GM21576 (cell line): ENCODE results near the gene PPM1J.
A peak's percentile ranks its signal among the peaks of the same experiment; 100 is the strongest.
"Not testable (repeated sequence)": the region's sequence is repeated elsewhere in the genome, so short reads cannot be mapped to it uniquely, and the experiment has no call there.

Experiments
- ATAC-seq: cut with Tn5 transposase; IDR thresholded peaks from one replicate; pipeline ENCODE4 v1.9.1; 2021; ENCODE audit warnings: mild to moderate bottlenecking, moderate library complexity; ENCODE audit not compliant: unreplicated experiment

Gene PPM1J, protein sequence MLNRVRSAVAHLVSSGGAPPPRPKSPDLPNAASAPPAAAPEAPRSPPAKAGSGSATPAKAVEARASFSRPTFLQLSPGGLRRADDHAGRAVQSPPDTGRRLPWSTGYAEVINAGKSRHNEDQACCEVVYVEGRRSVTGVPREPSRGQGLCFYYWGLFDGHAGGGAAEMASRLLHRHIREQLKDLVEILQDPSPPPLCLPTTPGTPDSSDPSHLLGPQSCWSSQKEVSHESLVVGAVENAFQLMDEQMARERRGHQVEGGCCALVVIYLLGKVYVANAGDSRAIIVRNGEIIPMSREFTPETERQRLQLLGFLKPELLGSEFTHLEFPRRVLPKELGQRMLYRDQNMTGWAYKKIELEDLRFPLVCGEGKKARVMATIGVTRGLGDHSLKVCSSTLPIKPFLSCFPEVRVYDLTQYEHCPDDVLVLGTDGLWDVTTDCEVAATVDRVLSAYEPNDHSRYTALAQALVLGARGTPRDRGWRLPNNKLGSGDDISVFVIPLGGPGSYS

GRCh38 chr1:112715264-112716053 lies at the start of gene PPM1J:
Gene PPM1J, minus strand, starts transcription at chr1:112715332. Its CDS starts 31 bp downstream, at chr1:112715301.
- ATAC-seq = peak; percentile 73

DNA sequence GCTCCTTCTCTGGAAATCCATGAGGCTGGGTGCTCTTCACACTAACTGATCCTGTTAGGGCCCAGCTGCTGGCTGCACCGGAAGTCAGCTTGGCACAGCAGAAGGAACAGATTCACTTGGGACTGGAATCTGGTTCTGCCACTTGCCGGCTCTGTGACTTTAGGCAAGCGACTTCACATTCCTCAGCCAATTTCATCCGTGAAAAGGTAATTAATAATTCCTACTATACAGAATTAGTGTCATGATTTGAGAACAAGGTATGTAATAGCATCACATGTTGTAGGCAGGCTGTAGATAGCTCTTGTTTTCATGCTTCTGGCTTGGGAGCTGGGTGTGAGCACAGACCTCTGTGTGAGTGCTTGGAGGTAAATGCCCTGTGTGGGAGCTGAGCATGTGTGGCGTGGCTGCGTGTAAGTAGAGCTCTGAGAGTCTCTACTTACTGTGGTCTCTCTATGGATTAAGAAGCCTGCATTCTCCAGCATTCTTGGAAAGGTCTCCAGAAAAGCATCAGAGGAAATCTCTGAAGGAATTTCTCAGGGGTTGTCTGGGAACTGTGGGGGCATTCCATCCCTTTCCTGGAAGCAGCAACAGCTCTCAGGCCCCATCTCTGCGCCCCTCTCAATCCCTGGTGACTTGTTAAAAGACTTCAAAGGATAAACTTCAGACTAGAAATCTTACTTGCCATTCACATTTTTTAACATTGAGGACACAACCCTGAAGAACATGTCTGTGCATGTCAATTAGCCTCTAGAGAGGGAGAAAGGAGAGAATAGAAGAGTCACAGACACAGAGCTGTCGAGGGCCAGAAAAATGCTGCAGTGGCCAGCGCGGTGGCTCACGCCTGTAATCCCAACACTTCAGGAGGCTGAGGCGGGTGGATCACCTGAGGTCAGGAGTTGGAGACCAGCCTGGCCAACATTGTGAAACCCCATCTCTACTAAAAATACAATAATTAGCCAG lies 47.7 kb upstream of the PPM1J start:
- no peak for ATAC-seq

DNA sequence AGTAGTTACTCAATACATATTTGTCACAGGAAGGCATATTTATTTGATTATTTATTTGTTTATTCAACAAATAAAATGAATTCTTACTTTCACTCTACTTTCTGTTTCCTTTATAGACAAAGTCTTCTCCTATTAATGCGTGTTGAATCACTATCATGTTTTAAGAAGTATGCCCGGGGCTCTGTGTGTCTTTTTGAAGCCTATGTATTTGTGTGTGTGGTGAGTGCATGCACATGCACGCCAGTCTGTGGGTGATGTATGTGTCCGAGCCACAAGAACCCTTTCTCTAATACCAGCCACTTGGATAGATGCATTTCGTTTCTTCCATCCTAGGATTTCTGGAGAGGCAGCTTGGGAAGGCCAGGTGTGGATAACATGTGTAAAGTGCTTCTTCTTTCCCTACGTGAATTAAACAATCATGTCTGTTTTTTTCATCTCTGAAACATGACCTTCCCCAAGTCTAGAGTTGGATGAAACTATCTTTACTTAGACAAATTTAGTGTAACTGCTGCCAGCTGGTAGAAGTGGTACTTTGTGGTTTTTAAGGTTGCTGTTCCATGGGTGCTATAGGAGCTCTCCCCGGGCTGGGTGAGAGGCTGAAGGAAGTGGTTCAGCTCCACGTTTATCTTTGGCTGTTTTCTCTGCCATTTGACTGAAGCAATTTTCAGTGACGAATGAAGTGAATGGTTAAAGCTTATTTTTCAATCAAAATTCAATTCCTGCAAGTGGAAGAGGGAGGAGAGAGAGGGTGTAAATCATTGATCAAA lies 46.8 kb upstream of the PPM1J start:
- no peak for ATAC-seq

DNA sequence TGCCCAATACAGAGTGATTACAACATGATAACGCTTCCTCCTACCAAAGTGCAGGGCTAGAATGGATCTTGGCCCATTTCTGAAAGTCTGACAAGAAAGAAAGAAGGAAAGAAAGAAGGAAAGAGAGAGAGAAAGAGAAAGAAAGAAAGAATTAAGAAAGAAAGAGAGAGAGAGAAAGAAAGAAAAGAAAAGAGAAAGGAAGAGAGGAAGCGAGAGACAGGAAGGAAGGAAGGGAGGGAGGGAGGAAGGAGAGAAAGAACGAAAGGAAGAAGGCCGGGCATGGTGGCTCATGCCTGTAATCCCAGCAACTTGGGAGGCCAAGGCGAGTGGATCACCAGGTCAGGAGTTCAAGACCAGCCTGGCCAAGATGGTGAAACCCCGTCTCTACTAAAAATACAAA lies 44.1 kb upstream of the PPM1J start:
- ATAC-seq = no peak

- ATAC-seq = no peak
Measured at GRCh38 chr1:112754116-112754628, 39.0 kb upstream of the PPM1J start.

DNA sequence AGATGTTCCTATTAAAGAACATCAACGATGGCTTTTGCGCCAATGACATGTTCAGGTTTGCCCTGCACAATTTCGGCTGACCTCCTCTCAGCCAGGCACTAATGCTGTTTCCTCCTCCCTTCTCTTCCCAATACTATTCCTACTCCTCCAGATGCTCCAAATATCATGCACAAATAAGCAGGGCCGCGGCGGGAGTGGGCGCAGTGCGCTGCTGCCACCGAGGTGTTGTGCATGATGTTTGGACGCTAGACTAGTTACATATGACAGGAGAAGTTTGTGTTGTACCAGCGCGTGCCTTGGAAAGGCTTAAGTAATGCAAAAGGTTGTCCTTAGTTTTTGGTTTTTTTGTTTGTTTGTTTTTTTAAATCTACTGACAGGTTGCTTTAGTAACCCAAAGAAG lies 33.3 kb upstream of the PPM1J start:
- ATAC-seq = no peak

DNA sequence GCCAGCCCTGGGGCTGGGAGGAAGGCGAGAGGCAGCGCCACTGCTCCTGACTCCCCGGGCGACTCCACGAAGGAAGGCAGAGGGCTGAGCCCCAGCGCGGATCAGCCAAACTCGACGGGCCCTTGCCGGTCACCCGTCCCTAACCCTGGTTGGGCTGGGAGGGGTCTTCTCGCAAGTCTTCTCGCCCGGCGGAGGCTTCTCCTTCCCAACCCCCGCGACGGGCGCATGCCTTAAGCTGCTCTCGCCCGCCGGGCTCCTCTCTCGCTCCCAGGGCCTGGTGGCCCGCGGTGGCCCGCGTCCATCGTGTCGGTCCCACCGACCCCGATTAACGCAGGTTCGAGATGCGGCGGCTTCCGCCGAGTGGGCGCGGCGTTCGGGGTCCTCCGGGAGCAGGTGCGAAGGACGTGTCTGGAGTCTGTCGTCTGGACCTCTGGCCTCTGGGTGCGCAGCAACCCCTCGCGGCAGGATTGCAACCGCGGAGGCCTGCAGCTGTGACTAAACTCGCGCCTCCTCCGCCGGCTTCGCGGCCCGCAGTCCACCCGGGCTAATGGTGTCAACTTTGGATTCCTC lies 29.0 kb upstream of the PPM1J start:
- ATAC-seq = no peak

DNA sequence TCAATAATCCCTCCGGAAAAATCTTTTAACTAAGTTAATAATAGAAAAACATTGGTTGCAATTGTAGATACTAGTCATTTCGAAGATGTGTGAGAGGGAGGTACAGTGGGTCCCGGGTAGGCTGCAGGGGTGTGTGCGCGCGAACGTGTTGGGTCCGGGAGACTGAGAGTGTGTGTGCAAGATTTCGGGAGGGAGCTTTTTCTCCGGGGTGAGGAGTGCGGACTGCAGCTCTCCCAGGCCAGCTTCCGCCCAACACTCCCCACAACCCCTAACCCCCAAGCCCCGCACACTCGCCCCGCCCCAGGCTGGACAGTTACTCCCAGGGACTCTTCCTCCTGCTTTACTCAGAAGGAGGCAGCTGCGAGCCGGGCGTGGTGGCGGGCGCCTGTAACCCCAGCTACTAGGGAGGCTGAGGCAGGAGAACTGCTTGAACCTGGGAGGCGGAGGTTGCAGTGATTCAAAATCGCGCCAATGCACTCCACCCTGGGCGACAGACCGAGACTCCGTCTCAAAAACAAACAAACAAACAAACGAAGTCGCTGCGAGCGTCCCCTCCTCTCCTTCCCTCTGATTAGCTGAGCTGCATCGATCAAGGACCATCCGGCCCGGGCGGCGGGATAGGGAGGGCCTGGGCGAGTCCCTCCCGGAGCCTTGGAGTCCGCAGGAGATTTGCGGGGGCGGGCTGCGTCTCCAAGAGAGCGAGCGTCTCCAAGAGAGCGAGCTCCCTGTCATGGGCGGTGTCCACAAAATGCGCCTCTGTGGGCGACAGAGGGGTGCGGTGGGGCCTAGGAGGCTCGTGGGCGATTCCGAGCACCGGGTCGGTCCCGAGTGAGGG lies 28.3 kb upstream of the PPM1J start:
- no peak for ATAC-seq

DNA sequence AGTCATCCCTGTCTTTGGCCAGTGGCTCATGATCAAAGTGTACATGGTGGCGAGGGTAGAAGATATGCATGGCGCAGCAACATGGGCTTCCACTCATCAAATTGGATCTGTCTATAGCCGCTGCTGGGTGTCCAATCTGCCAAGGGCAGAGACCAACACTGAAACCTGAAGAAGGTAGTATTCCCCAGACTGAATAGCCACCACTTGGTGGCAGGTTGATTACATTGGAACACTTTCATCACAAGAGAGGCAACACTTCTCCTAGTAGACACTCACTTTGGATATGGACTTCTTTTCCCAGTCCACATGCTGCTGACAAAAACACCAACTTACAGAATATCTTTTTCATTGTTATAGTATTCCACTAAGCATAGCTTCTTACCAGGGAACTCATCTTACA lies 22.4 kb upstream of the PPM1J start:
- ATAC-seq = no peak

GRCh38 chr1:112735752-112736151 lies 20.6 kb upstream of the PPM1J start:
- ATAC-seq = no peak

- no peak for ATAC-seq
Measured at GRCh38 chr1:112731451-112731850, 16.3 kb upstream of the PPM1J start.

DNA sequence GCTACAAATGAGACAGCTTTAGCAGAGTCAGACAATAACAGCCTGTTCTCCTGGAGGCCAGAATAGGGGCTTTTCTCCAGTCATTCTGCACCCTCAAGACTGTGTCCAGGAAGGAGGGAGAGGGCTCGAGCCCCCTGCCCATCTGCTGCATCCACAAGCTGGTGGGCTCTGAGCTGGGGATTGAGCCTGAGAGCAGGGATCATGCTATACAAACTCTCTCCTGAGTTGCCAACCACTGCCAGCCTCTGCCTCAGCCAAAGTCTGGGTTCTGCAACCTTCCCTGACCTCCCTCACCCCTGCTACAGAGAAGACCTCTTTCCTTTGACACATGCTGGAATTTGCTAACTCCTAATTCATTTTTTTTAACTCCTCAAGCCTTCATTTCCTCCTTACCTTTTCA lies 14.8 kb upstream of the PPM1J start:
- ATAC-seq = no peak

- not testable (repeated sequence) for ATAC-seq
Measured at GRCh38 chr1:112729011-112729410, 13.9 kb upstream of the PPM1J start.

- not testable (repeated sequence) for ATAC-seq
Measured at GRCh38 chr1:112728306-112728971, 13.3 kb upstream of the PPM1J start.

GRCh38 chr1:112727716-112728115 lies 12.6 kb upstream of the PPM1J start:
- no peak for ATAC-seq

GRCh38 chr1:112724240-112724639 lies 9.1 kb upstream of the PPM1J start:
- not testable (repeated sequence) for ATAC-seq

- ATAC-seq = no peak
Measured at GRCh38 chr1:112723511-112723839, 8.3 kb upstream of the PPM1J start.
